Hypothalamus (tissue), 51 donors: ENCODE results near the gene CYP1A2.

ENCODE experiments used
- DNase-seq, 51 donors: peaks; one replicate each; lab custom pipeline; 2025; lab: John Stamatoyannopoulos, UW

Gene CYP1A2

DNA sequence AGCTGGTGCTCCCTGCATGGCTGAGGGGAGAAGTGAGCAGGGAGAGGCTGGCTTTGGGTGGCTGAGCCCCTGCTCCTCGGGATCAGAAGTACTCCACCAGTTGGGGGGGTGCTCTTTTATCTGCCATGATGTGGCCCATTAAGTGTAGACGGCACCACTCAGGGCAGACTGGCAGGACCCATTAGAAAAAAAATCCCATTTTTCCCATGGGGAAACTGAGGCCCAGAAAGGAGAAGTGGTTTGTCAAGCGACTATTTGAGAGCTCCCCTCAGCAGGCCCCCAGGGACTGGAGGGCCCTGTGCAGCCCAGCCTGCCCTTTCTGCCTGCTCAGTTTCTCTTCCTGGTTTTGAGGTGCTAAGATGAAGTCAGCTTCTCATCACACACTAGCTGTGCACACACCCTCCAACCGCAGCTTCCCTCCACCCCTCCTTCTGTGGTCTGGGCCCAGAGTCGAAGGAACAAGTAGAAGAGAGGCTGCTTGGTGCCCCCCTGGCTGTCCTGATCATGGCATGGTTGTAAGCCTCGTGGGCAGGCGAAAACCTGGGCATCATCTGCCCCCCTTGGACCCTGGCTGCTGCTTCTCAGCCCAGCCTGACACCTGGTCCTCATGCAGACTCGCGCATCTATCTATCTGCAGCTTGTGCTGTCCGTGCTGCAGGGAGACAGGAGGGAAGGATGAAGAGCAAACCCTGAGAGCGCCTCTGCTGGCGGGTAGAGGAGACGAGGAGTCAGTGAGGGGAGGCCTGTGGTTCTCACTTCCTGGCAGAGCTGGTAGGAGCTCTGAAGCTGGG is 38.8 kb downstream of the CYP1A2 start:
- DNase-seq, result peak in 35 of 51 donors; percentile 23 to 80 (median 57)

DNA sequence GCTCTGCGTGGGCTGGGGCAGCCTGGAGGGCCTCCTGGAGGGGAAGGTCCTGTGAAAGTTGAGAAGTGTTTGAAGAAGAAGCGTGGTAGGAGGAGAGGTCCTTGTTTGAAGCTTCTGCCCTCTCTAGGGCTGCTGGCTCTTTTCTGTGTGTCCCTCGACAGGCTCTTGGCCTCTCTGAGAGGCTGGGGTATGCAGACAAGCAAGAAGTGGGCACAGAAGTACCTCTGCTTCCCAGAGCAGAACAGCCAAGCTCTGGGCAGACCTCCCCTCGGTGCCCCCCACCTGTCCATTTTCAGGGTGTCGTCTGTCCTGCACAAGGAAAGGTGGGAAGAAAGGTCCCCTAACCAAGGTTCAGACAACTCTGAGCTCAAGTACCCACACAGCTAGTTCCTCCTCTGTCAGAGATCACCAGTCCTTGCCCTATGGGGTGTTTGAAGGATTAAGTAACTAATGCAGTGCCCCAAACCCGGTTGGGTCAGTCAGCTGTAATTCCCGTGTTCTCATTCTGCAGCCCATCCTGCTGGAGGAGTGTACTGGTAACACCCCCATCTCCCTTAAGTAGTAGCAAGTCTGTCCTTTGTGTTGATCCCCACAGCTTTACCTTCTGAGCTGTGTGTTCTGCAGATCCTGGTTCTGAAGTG is 39.5 kb downstream of the CYP1A2 start:
- no peak for DNase-seq

DNA sequence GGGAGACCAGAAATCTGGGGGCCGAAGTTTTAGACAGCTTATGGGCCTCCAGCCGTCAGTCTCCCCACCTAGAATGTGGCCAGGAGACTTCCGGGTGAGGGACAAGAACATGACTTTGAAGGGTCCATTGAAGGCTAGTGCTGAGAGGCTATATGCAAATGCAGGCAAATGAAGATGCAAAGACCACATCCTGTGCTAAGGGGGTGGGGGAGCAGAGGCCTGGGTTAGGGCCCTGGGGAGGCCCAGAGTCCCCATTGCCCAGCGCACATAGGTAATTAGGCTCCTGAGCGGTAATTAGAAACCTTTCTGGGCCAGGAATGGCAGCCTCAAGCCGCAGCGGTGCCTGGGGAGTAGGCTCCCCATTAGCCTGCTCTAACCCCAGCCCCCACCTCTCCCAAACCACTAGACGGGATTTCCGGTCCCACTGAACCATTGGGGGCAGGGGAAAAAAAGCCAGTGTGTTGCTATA is 40.1 kb downstream of the CYP1A2 start:
- no peak for DNase-seq

DNA sequence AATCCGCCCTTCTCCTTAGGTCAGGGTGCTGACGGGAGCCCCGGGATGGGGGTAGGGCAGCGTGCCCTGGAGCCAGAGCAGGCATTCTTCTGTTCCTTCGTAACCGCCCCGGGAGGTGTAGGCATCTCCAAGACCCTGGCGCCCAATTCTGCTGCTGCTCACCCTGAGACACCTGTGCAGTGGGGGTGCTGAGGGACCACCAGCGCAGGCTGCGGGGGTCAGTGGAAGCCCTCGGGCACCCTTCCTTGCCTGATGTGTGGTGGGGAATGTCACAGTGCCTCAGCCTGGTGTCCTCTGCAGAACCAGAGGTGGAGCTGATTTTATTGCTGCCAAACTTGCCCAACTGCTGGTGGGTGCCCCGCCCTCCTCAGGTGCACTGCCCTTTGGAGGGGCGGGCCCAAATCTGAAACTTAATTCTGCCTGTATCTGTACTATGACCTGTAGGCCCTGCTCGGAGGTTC is 40.6 kb downstream of the CYP1A2 start:
- DNase-seq, result no peak

DNA sequence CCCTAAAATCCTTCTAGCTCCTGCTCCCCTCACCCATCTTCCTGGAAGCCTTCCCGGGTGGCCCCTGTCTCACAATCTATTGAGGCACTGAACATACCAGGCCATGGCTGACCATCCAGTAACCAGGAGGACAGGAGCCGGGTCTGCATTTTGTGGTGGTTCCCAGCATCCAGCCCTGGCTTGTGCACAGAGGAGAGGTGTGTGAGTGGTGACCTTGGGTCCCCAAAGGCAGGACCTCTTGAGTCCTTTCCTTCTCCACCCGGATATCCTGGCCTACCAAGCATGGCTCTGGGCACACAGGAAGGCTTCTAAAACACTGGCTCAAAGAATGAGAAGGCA is 41.1 kb downstream of the CYP1A2 start:
- no peak for DNase-seq

DNA sequence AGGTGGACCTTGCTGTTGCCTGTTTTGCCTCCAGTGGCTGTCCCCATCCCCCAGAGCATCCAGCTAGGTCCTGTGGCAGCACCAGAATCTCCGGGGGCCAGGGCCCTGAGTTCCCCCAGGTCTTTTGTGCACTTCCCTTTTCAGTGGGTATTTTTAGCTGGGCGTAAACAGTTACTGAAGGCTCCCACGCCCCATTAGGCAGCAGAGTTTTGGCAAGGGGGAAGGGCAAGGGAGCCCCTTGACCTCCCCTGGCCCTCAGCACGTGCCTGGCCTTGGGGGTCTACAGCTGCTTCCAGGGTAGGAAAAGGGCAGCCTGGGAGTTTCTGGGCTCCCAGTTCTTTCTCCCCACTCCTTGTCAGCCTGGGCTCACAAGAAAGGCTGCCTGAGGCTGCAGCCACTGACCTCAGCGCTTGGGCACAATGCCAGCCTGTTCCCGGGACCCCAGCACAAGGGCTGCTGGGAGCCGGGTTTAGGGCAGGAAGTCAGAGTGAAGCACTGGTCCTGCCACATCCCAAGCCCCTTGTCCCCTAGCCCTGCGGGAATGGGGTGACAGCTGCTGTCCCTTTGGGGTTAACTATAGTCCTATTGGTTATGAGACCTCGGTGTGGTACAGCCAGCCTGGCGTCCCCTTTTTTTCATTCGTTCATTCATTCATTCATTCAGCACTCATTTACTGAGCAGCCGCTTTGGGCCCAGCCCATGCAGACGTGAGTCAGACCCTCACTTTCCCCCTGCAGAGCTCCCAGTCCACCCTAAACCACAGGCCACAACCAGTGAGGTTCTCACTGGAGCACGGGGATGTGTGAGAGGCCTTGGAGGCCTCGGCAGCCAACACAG is 41.7 kb downstream of the CYP1A2 start:
- peak in 46 of 51 donors; percentile 21 to 85 (median 61) for DNase-seq

DNA sequence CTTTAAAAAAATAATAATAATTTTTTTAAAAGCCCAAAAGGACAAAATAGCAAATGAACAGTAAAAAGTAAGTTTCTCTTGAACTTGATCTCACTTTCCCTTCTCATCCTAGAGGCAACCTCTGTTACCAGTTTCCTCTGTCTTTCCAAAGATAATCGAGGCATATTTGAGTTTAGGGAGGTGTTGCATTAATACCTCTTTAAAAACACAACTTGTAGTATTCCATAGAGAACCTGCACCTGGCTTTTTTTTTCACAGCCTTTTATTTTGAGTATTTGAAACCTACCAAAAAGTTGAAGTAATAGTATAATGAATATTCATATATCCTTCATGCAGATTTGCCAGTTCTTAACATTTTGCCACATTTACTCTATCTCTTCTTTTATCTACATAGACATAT is 42.4 kb downstream of the CYP1A2 start:
- no peak for DNase-seq

DNA sequence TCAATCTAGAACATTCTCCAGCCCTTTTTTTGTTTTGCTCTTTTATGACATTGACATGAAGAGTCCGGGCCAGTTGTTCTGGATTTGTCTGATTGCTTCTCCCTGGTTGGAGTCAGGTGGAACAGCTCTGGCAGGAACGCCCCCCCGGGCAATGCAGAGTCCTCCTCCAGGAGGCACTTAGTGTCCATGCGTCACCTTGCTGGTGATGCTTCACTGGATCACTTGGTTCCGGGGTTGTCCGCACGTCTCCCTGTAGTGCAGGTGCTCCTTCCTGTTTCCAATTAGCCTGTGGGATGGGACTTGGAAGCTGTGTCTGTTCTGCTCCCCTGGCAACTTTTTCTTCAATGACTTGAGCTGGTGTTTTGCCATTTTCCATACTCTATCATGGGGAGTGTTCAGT is 43.0 kb downstream of the CYP1A2 start:
- no peak for DNase-seq

DNA sequence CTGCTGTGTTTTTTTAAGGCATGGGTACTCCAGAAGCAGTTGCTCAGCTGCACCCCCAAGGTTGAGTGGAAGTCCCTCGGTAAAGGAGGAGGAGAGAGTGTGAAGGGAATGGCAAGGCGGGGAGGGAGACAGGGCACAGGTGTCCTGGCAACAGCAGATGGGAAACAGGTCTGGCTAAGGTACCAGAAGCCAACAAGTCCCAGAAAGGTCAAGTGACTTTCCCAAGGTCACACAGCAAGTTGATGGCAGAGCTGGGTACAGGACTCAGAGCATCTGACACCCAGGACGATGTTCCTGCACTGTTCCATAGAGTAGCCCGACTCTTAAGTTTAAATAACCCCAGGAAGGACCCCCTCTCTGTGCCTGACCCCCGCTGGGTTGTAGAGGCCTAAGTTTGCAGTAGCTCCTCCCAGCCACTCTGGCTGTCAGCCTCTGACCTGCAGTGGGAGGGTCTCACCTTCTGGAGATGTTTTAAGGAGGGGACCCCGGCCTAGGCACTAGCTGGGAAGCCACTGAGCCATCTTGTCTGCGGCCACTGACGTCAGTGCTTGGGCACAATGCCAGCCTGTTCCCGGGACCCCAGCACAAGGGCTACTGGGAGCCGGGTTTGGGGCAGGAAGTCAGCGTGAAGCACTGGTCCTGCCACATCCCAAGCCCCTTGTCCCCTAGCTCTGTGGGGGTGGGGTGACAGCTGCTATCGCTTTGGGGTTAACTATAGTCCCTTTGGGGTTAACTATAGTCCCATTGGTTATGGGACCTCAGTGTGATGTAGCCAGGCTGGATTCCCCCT is 43.8 kb downstream of the CYP1A2 start:
- peak in 2 of 51 donors; percentile 20 to 52 for DNase-seq

DNA sequence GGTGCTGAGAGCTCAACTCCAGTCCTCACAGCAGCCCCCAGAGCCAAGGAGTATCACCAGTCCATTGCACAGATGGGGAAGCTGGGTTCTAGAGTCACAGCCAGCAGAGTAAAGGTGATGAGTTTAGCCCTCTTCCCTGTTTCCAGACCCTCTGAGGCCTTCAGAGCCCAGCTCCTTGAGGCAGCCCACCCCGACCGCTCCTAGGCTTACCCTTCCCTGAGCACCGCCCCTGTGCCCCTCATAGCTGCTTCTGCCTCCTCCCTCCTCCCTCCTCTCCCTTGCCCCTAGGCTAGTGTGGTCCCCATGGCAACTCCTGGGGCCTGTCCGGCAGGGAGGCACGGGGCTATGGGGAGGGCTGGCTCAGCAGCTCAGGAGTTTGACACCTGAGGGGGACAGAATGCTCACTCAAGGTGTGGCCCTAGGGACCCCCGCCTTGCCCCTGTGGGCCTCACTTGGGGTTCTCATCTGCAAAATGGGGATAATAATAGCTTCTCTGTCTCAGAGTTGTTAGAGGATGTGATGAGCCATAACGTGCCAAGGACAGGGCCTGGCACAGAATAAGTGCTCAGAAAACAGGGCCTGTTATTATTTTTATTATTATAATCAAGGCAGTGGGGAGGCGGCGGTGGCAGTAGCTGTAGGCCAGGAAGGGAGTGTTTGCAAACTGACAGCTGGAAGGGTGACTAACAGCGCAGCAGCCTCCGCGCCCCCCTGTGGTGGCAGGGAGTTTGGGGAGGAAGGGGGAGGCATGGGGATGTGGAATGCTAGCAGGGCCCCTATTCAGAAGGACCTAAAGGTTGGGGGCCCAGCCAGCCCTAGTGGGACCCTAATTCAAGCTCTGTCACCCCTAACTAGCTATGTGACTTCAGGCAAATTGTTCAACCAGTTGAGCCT is 44.7 kb downstream of the CYP1A2 start:
- peak in 2 of 51 donors; percentile 19 to 25 for DNase-seq

DNA sequence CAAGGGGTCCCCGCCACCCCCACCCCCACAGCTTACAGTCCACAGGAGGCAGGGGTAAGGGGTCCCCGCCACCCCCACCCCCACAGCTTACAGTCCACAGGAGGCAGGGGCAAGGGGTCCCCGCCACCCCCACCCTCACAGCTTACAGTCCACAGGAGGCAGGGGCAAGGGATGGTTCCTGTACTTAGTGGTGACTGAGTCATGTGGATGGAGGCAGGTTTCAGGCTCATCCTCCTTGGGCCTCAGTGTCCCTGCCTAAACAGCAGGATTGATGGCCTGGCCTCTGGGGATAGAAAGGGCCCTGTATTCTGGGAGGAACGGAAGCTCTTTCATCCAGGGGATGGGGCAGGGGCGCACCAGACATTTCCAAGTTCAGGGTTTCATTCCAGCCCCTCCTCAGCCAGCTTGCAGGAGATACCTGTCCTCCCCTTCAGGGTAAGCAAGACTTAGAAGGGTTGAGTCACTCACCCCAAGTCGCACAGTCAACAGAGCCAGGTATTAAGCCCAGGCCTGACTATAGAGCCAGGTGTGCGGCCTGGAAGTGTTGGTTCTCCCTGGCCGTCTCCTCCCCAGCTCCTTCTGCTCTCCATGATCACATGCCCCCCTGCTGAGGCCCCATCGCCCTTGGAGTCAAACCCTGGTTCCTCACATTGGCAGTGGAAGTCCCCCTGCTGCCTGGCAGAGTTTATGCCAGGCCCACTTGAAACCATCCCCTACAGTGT is 45.8 kb downstream of the CYP1A2 start:
- DNase-seq, result no peak

DNA sequence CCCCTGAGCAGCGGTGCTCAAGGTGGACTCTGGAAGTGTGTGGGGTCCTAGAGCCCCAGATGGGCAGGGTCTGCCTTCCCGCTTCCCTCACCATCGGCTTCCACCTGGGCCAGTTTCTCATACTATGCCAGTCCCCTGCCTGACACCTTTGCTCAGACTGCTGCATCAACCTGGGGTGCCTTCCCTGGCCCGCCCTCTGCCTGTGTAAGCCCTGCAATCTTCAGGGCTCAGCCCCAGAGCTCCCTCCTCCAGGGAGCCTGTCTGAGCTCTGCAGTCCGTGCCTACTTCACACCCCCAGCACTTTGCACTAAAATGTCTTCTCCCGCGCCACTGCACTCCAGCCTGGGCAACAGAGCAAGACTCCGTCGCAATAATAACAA is 46.3 kb downstream of the CYP1A2 start:
- no peak for DNase-seq

DNA sequence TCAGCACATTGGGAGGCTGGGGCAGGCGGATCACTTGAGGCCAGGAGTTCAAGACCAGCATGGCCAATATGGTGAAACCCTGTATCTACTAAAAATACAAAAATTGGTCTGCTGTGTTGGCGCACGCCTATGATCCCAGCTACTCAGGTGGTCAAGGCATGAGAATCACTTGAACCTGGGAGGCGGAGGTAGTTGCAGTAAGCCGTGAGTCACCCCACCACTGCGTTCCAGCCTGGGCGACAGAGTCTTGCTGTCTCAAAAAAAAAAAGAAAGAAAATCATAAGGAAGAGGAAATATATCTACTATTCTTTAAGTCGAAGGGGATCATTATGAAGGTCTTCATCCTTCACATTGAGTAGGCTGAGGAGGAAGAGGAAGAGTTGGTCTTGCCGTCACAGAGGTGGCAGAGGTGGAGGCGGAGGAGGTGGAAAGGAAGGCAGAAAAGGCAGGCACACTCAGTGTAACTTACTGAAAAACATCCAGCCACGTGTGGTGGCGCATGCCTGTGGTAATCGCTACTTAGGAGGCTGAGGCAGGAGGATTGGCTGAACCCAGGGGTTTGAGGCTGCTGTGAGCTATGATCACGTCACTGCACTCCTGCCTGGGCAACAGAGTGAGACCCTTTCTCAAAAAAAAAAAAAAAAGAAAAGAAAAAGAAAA is 47.5 kb downstream of the CYP1A2 start:
- no peak for DNase-seq

DNA sequence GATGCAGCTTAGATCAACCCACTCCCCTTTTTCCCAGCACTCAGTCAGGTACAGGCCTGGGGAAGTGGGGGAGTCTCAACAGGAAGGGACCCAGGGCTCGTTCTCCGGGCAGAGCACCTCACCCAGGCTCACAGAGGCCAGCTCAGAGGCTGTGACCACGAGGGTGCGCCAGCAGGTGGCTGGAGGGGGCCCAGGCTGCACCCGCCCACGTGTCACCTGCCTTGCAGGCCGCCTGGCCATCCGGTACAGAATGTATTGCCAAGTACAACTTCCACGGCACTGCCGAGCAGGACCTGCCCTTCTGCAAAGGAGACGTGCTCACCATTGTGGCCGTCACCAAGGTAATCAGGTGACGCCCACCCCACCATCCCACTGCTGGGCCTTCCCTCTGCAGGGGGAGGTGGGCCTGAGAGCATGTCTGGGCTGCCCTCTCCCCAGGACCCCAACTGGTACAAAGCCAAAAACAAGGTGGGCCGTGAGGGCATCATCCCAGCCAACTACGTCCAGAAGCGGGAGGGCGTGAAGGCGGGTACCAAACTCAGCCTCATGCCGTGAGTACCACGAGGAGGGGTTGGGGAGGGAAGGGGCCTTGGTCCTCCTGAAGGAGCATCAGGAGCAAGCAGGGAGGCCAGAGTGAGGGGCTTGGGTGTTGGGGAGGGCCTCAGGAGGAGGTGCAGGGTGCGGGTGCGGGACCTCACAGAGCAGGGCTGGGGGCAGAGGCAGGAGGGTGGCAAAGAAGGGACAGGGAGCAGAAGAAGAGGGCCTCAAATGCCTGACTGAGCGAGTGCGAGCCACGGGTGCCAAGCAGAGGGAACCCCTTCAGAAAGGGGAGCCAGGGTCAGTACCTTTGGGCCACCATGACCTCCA is 50.0 kb downstream of the CYP1A2 start:
- DNase-seq, result no peak

DNA sequence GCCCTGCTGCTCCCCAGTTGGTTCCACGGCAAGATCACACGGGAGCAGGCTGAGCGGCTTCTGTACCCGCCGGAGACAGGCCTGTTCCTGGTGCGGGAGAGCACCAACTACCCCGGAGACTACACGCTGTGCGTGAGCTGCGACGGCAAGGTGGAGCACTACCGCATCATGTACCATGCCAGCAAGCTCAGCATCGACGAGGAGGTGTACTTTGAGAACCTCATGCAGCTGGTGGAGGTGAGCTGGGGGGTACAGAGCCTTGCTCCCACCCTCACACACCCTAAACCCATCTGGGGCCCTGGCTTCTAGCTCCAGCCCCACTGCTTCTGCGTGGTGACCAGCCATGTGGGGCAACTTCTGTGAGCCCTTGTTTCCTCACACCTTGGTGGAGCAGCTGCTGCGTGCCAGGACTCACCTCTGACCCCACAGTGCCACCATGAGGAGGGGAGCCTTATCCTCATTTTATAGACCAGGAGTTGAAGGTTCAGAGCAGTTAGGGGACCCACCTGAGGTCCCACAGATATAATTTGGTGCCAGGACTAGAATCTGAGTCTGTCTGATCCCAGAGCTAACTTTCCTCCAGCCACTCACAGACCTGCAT is 50.7 kb downstream of the CYP1A2 start:
- DNase-seq, result no peak

DNA sequence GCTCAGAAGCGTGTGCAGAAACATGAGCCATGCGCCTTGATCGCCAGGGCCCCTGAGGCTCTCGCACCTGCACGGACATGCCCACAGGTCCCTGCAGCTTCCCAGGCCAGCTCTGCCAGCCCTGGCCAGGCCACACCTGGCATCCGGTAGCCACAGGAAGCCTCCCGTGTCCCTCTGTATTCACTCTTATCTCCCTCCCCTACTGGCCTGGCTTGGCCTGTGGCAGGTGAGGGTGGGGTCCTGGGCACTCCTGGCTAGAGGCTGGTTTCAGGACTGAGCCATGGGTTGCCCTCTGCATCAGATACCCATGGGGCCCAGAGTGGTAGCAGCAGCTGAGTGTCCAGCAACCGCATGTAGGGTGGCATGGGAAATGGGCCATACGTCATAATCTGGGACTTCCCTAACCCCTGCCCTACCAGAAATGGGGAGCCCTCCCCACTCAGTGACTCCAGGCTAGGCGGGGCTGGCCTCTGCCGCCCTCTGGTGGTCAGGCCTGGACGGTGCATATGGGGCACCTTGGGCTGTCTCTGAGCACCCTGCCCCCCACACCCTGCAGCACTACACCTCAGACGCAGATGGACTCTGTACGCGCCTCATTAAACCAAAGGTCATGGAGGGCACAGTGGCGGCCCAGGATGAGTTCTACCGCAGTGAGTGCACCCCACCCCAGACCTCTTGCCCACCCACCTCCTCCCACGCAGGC is 51.4 kb downstream of the CYP1A2 start:
- peak in 45 of 51 donors; percentile 12 to 79 (median 53) for DNase-seq
